ENCODE measurements around the gene RAD17. TPM values are rescaled to one million over a fixed set of nuclear protein-coding genes. Genes with fewer than 3 reads are reported as not detected.
A peak's percentile ranks its signal among the peaks of the same experiment; 100 is the strongest.

RAD17 gene
- total and polyA plus RNA-seq, 4 donors, result 6.0 to 14.5 (median 11.8) TPM

DNA sequence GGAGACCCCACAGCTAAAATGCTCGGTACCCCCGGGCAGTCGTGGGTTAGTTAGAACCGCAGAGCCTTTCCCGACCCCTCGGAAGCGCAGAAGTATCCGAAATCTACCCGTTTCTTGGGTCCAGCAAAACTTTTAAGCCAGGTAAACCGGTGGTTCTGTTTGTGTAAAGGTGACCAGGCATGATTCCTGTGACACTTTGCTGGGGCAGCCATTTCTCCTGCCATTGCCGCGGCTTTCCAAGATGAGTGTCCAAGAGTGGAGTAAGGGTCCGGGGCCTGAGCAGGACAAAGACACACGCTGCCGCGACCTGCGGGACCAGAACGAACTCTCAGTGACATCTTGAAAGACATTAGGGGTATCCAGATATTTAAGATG, 46.0 kb downstream of the RAD17 start:
- WGBS, result 21% methylated on average over 18 of the region's 18 CpGs
- Histone ChIP-seq H3K9me3 (ENCODE audit: control insufficient read depth in 4 of 4, low read length in 3 of 4) (no peaks in the 10 kb centered on the region), H3K27ac (ENCODE audit: low read depth in 1 of 2, low read length in 2 of 2) (peak overlapping the region; percentile 89 to 92), H3K9ac (ENCODE audit: low read depth in 1 of 2, low read length in 2 of 2) (peak overlapping the region; percentile 70 to 71), H3K27me3 (ENCODE audit: control insufficient read depth in 4 of 4, insufficient read depth in 4 of 4, low read length in 3 of 4) (no peaks in the 10 kb centered on the region), H3K4me1 (ENCODE audit: control insufficient read depth in 4 of 4, insufficient read depth in 4 of 4, low read length in 3 of 4) (peaks cover 0 to 18% (median 4%) of the 10 kb centered on the region in 4 donors), H3K4me3 (ENCODE audit: low read depth in 1 of 3, low read length in 3 of 3) (peak overlapping the region; percentile 62 to 91 (median 89)), H3K36me3 (ENCODE audit: control insufficient read depth in 4 of 4, insufficient read depth in 3 of 4, low read depth in 1 of 4, low read length in 3 of 4) (peaks cover 0 to 16% (median 7%) of the 10 kb centered on the region in 4 donors)
- no peak for DNase-seq (ENCODE audit: low spot score)
- TF ChIP-seq, protein P1, sequence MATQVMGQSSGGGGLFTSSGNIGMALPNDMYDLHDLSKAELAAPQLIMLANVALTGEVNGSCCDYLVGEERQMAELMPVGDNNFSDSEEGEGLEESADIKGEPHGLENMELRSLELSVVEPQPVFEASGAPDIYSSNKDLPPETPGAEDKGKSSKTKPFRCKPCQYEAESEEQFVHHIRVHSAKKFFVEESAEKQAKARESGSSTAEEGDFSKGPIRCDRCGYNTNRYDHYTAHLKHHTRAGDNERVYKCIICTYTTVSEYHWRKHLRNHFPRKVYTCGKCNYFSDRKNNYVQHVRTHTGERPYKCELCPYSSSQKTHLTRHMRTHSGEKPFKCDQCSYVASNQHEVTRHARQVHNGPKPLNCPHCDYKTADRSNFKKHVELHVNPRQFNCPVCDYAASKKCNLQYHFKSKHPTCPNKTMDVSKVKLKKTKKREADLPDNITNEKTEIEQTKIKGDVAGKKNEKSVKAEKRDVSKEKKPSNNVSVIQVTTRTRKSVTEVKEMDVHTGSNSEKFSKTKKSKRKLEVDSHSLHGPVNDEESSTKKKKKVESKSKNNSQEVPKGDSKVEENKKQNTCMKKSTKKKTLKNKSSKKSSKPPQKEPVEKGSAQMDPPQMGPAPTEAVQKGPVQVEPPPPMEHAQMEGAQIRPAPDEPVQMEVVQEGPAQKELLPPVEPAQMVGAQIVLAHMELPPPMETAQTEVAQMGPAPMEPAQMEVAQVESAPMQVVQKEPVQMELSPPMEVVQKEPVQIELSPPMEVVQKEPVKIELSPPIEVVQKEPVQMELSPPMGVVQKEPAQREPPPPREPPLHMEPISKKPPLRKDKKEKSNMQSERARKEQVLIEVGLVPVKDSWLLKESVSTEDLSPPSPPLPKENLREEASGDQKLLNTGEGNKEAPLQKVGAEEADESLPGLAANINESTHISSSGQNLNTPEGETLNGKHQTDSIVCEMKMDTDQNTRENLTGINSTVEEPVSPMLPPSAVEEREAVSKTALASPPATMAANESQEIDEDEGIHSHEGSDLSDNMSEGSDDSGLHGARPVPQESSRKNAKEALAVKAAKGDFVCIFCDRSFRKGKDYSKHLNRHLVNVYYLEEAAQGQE (IDR thresholded peaks at IDR 0.05), result no peak
- TF ChIP-seq EGR1 (IDR thresholded peaks at IDR 0.05; ENCODE audit: low read depth in 2 of 2) (no peak), TAF1 (conservative IDR thresholded peaks at IDR 0.05) (no peak), SP1 (IDR thresholded peaks at IDR 0.05) (no peak), FOXA1 (IDR thresholded peaks at IDR 0.05) (no peak), FOXA2 (IDR thresholded peaks at IDR 0.05) (no peak), RAD21 (IDR thresholded peaks at IDR 0.05) (peak; percentile 7 to 12), HNF4A (conservative IDR thresholded peaks at IDR 0.05) (no peak), YY1 (IDR thresholded peaks at IDR 0.05) (peak; percentile 95), GABPA (IDR thresholded peaks at IDR 0.05 in 1 of 2, conservative IDR thresholded peaks at IDR 0.05 in 1 of 2) (no peak), JUND (IDR thresholded peaks at IDR 0.05) (no peak), NR2F2 (IDR thresholded peaks at IDR 0.05) (no peak), RXRA (IDR thresholded peaks at IDR 0.05) (no peak)
- TF ChIP-seq, protein P2, sequence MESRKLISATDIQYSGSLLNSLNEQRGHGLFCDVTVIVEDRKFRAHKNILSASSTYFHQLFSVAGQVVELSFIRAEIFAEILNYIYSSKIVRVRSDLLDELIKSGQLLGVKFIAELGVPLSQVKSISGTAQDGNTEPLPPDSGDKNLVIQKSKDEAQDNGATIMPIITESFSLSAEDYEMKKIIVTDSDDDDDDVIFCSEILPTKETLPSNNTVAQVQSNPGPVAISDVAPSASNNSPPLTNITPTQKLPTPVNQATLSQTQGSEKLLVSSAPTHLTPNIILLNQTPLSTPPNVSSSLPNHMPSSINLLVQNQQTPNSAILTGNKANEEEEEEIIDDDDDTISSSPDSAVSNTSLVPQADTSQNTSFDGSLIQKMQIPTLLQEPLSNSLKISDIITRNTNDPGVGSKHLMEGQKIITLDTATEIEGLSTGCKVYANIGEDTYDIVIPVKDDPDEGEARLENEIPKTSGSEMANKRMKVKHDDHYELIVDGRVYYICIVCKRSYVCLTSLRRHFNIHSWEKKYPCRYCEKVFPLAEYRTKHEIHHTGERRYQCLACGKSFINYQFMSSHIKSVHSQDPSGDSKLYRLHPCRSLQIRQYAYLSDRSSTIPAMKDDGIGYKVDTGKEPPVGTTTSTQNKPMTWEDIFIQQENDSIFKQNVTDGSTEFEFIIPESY (IDR thresholded peaks at IDR 0.05), result no peak
- TF ChIP-seq, protein P3, sequence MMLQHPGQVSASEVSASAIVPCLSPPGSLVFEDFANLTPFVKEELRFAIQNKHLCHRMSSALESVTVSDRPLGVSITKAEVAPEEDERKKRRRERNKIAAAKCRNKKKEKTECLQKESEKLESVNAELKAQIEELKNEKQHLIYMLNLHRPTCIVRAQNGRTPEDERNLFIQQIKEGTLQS (IDR thresholded peaks at IDR 0.05), result no peak

DNA sequence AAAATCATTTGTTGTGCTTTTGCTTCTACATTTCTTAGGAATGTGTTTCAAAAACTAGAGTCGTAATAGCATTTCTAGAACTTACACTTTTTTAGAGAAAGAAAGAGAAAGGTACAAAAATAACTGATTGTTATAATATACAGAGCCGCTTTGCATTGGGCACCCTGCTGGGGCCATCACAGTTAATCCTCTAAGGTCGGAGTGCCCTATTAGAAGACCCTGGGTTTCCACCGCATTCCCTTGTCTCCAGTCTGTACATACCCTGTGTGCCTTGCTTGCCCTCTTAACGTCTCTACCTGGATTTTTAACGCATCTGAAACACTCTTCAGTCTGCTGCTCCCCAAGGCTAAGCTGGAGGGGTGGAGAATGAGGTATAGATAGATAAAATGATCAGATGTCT, 46.6 kb downstream of the RAD17 start:
- Histone ChIP-seq H3K27ac (ENCODE audit: low read depth in 1 of 2, low read length in 2 of 2) (peak overlapping the region in 1 of 2 donors; percentile 89), H3K9ac (ENCODE audit: low read depth in 1 of 2, low read length in 2 of 2) (peak overlapping the region; percentile 70 to 71)
- WGBS, result 34% methylated on average over 6 of the region's 6 CpGs
- TF ChIP-seq FOXA1 (IDR thresholded peaks at IDR 0.05) (no peak), TAF1 (conservative IDR thresholded peaks at IDR 0.05) (no peak), FOXA2 (IDR thresholded peaks at IDR 0.05) (no peak), NR2F2 (IDR thresholded peaks at IDR 0.05) (no peak), GABPA (IDR thresholded peaks at IDR 0.05 in 1 of 2, conservative IDR thresholded peaks at IDR 0.05 in 1 of 2) (no peak), RAD21 (IDR thresholded peaks at IDR 0.05) (no peak), HNF4G (IDR thresholded peaks at IDR 0.05) (no peak), HNF4A (conservative IDR thresholded peaks at IDR 0.05) (no peak), RXRA (IDR thresholded peaks at IDR 0.05) (no peak), EGR1 (IDR thresholded peaks at IDR 0.05; ENCODE audit: low read depth in 2 of 2) (no peak), SP1 (IDR thresholded peaks at IDR 0.05) (no peak), YY1 (IDR thresholded peaks at IDR 0.05) (no peak)
- TF ChIP-seq, protein P1 (IDR thresholded peaks at IDR 0.05), result no peak
- TF ChIP-seq, protein P2 (IDR thresholded peaks at IDR 0.05), result no peak
- TF ChIP-seq, protein P3 (IDR thresholded peaks at IDR 0.05), result no peak
- TF ChIP-seq, protein P4, sequence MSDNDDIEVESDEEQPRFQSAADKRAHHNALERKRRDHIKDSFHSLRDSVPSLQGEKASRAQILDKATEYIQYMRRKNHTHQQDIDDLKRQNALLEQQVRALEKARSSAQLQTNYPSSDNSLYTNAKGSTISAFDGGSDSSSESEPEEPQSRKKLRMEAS (IDR thresholded peaks at IDR 0.05), result no peak

More for the DNA sequence above, 46.6 kb downstream of the RAD17 start:
- no peaks in the 10 kb centered on the region for H3K27me3 ChIP-seq (ENCODE audit: control insufficient read depth in 4 of 4, insufficient read depth in 4 of 4, low read length in 3 of 4)
- DNase-seq (ENCODE audit: low spot score), result no peak
- H3K36me3 ChIP-seq (ENCODE audit: control insufficient read depth in 4 of 4, insufficient read depth in 3 of 4, low read depth in 1 of 4, low read length in 3 of 4), result peaks cover 0 to 16% (median 7%) of the 10 kb centered on the region in 4 donors
- H3K4me3 ChIP-seq (ENCODE audit: low read depth in 1 of 3, low read length in 3 of 3), result peak overlapping the region; percentile 62 to 91 (median 89)
- H3K4me1 ChIP-seq (ENCODE audit: control insufficient read depth in 4 of 4, insufficient read depth in 4 of 4, low read length in 3 of 4), result peaks cover 0 to 19% (median 4%) of the 10 kb centered on the region in 4 donors
- no peaks in the 10 kb centered on the region for H3K9me3 ChIP-seq (ENCODE audit: control insufficient read depth in 4 of 4, low read length in 3 of 4)
